Activated T-cell treated with anti-CD3 and anti-CD28 coated beads, Interleukin-2, amount 50 U/mL, for 48 hours (primary cell): Measurements from ENCODE around the gene SLC35F5.
"Not testable (repeated sequence)": the region's sequence is repeated elsewhere in the genome, so short reads cannot be mapped to it uniquely, and the experiment has no call there.

ENCODE experiments used
- DNase-seq, 2 experiments: peaks; one replicate each; pipeline ENCODE4 v3.0.0-alpha.2; 2020

SLC35F5 gene

GRCh38 chr2:113755835-113756354 is 547 bp downstream of the SLC35F5 start:
- DNase-seq: no peak

GRCh38 chr2:113755035-113755834 is 1.2 kb downstream of the SLC35F5 start:
- no peak for DNase-seq

GRCh38 chr2:113754160-113754559 is 2.3 kb downstream of the SLC35F5 start:
- DNase-seq: no peak

DNA sequence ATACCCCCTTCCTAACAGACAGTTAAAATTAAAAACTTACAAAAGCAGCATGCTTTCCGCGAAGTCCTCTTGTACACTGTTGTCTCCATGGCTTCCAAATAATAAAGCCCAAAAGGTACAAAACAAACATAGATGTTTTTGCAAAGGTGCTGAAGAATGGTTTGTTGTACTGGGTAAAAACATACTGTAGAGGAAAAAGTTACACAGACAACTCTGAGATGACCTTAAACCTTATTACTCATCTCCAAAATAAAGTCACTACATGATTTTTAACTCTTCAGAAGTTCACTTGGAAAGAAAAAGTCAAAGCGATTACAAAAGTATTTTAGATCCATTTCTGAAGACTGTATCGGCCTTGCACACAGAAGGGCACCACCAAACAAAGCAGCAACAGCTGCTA is 6.1 kb downstream of the SLC35F5 start:
- no peak for DNase-seq

DNA sequence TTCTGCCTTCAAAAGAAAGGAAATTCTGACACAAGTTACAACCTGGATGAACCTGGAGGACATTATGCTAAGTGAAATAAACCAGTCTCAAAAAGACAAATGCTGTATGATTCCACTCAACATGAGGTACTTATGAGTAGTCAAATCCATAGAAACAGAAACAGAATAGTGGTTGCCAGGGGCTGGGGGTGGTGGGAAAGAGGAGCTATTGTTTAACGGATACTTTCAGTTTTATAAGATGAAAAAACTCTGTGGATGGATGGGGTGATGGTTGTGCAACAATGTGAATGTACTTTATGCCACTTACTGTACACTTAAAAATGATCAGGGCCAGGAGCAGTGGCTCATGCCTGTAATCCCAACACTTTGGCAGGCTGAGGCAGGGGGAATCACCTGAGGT is 15.4 kb downstream of the SLC35F5 start:
- DNase-seq: no peak

- no peak for DNase-seq
Measured at GRCh38 chr2:113739849-113740248, 16.6 kb downstream of the SLC35F5 start.

DNA sequence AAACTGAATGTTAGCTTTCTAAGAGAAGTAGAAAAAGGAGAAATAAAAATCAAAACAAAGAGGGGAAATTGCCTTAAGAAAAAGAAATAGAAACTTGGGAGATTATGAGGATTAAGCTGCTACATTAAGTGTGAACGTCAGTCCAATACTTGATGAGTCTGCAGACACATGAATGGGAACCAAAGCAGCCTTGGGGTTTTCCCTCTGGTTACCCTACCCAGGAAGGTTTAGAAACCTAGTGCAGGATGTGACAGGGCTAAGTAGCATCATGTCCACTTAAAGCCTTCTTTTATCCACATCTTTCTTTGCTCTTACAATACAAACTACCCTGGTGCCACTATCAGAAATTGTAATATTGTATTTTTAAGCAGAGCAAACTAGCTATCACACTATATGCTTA is 22.3 kb downstream of the SLC35F5 start:
- DNase-seq: no peak

GRCh38 chr2:113724010-113724409 is 32.4 kb downstream of the SLC35F5 start:
- no peak for DNase-seq

GRCh38 chr2:113723411-113723810 is 33.0 kb downstream of the SLC35F5 start:
- DNase-seq: no peak

DNA sequence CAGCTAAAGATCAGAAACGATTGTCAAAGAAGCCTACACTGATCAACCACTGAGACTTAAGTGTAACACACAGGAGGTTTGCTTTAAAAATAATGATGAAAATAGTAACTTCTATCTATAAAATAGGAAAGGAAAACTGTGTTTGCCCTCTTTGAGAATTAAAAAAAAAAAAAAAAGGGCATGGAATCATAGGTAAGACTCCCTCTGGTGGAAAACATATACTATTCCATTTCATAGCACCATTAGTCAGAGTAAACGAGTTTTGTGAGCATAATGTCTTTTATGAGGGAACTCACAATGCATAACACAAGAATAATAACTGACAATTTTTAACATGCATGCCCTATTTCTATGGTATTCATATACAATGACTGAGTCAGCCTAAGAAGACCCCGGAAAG is 36.3 kb downstream of the SLC35F5 start:
- DNase-seq: no peak

- no peak for DNase-seq
Measured at GRCh38 chr2:113716291-113716690, 40.2 kb downstream of the SLC35F5 start.

DNA sequence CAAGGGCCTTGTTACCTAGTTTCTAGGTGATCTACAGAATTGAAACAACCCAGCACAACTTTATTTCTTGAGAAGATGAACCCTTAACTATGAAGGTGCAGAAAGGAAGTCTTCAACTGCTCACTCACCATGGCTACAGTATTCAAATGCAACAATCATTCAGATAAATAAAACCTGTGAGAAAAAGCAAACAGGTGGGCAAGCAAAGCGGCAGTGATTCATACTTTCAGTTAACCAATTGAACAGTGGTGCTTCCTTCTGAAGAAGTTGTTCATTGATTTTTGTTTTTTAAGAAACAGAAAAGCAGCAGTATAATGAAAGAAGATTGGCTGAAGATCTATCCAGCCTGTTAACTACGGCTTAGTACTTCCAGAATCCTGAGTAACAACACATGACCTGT is 43.5 kb downstream of the SLC35F5 start:
- DNase-seq: no peak

DNA sequence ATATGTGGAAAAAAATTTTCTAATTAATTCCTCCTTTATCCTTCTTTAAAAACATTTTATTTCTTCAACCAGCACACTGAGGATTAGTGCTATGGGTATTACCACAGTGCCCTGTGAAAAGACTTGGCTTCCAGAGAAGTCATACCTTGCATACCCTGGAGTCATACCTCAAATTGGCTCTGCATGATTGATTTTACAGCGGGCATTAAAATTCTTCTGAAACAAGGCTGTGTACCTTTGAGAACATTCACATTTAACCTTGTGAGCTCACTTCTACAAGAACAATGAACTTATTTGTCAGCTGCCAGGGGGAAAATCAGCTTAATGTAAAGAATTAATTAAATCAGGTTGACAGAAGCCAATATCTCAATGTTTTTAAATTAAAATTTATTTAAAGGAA is 44.6 kb downstream of the SLC35F5 start:
- DNase-seq: no peak

DNA sequence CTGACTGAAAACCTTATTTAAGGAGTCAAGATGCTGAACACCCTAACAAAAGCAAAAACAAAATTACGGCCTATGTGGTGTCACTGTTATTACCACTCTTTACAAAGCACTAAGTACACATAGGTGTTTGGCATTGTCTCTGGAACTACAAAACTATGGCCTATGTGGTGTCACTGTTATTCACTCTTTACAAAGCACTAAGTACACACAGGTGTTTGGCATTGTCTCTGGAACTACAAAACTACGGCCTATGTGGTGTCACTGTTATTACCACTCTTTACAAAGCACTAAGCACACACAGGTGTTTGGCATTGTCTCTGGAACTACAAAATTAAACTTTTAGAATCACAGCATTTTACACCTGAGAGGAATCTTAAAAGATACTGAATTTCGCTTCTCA is 47.4 kb downstream of the SLC35F5 start:
- DNase-seq: no peak

DNA sequence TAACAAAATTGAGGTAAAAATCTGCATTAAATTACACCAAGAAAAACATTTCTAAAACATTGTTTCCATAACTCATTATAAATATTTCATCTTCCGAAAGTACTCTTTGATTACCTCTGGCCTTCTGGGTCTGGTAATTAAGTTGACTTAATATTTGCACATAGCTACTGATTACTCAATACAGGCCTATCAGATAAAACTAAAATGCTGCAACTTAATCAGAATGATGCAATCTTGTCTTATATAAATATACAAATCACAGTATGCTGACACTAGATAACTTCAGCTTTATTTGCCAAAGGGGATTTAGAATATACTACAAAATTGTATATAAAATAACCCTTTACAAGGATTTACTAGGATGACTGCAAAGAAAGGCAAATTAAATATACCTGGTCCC is 49.3 kb downstream of the SLC35F5 start:
- DNase-seq: no peak

DNA sequence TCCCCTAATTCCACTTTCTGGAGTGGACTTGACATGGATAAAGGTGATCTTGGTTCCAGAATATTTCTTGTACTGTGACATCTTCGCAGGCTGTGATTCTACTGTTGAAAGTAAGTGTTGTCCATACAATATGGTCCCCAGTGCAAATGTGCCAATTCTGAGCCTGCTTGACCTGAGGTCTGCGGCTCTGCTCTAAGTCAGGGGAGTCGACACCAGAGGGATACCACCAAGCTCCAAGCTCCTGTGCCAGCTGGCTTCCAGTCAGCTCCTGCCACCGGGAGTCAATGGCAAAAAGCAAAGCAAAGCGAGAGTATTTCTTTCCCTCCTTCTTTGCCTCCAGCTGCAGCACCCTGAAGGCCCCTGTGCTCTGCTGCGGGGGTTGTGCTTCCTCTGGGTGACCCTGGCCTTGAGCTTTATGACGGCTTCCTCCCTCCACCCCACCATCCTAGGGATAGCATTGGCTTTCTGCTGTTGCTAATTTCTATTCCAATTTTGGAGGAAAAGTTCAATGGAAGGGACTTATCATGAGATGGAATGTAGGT is 50.4 kb downstream of the SLC35F5 start:
- DNase-seq: no peak

- not testable (repeated sequence) for DNase-seq
Measured at GRCh38 chr2:113704300-113704993, 52.0 kb downstream of the SLC35F5 start.

DNA sequence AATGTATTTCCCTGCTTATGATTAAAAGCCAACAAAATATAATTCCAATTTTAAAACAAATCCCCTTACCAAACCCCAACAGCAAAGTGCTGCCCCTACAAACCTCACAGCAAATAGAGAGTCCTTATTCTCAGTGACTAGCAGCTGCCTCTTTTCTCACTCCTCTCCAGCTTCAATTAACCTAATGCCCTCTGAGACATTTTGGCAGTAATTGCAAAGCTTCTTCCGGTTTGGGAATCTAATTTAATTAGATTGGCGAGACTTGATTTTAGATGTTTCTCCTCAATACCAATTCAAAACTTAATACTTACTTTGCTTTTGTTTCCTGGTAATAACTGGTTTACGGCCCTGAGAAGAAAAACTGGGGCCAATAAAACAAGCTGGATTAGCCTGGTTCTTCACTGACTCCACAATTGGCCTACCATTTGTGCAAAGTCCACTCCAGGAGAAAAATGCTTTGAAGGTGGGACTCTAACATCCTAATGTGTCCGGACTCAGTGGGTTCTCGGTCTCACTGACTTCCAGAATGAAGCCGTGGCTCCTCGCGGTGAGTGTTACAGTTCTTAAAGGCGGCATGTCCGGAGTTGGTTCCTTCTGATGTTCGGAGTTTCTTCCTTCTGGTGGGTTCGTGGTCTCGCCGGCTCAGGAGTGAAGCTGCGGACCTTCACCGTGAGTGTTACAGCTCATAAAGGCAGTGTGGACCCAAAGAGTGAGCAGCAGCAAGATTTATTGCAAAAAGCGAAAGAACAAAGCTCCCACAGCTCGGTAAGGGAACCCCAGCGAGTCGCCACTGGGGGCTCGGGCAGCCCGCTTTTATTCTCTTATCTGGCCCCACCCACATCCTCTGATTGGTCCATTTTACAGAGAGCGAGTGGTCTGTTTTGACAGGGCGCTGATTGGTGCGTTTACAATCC is 52.8 kb downstream of the SLC35F5 start:
- no peak for DNase-seq

- peak; percentile 45 to 53 for DNase-seq
Measured at GRCh38 chr2:113700186-113700841, 56.1 kb downstream of the SLC35F5 start.

DNA sequence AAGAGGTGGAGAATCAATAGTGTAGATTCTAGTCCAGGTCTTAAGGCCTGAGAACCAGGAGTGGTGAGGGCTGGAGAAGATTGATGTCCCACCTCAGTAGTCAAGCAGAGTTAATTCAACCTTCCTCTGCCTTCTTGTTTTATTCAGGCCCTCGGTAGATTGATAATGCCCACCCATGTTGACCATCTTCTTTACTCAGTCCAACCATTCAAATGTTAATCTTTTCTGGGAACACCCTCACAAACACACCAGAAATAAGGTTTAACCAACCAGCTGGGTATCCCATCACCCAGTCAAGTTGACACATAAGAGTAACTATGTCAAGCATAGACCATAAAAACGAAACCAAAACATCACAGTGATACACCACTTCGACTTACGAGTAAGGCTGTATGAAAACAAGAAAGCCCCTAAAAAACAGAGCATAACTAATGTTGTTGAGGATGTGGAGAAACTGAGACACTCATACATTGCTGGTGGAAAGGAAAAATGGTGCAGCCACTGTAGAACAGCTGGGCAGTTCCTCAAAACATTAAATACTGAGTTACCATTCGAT is 57.5 kb downstream of the SLC35F5 start:
- no peak for DNase-seq

GRCh38 chr2:113698251-113698650 is 58.2 kb downstream of the SLC35F5 start:
- not testable (repeated sequence) for DNase-seq

GRCh38 chr2:113697516-113697915 is 58.9 kb downstream of the SLC35F5 start:
- DNase-seq: no peak
